HepG2 (cell line): ENCODE data around the gene HNRNPUL2. TPM values are rescaled to one million over a fixed set of nuclear protein-coding genes. Genes with fewer than 3 reads are reported as not detected.
"Not testable (repeated sequence)": the region's sequence is repeated elsewhere in the genome, so short reads cannot be mapped to it uniquely, and the experiment has no call there.

ENCODE experiments used
- ATAC-seq: fragments of 200-7000 bp; cut with Tn5 transposase; 3 replicates; pipeline ENCODE4 v1.9.1; 2020; ENCODE audit warnings: mild to moderate bottlenecking, moderate library complexity
- BruUV-seq: library from RNA; stranded (reverse); fragments of 400-500 nt; replicated peaks from 2 replicates; lab custom pipeline; 2021; lab: Mats Ljungman, UMichigan
- CTCF ChIA-PET: fragments of 300-600 bp; formaldehyde crosslinking; extraction: SDS; loops from one replicate; lab custom pipeline; 2021; ENCODE audit warnings: low total read pairs, inconsistent platforms, low intra/inter-chr PET ratio; lab: Yijun Ruan, JAX
- POLR2A ChIA-PET: fragments of 350-600 bp; sonication (Branson Sonifier 250); formaldehyde crosslinking; loops from one replicate; lab custom pipeline; 2020; ENCODE audit warnings: antibody characterized with exemption, inconsistent platforms; lab: Yijun Ruan, JAX
- DNase-seq: peaks from one replicate; pipeline ENCODE4 v3.0.0-alpha.2; 2015; ENCODE audit warnings: low spot score
- FAIRE-seq: peaks from 3 replicates; lab custom pipeline; 2011; peaks lifted over from hg19 to GRCh38; lab: Jason Lieb, UNC
- H2AFZ ChIP-seq: one replicate; pipeline ENCODE4 v1.6.1; 2011; ENCODE audit warnings: low read length, inconsistent platforms
- H3K27ac ChIP-seq: fragments of 300-600 bp; 3 replicates; pipeline ENCODE4 v1.8.0; 2011; ENCODE audit warnings: mixed run types, mild to moderate bottlenecking, mixed read lengths, low read length, inconsistent platforms; ENCODE audit not compliant: insufficient read depth; ENCODE audit errors: extremely low read length
- H3K27me3 ChIP-seq, 2 experiments: fragments of 200-600 bp in 1 of 2; 2 replicates in 1 of 2; 3 replicates in 1 of 2; pipeline versions ENCODE4 v1.6.0 to v1.8.0; 2011; ENCODE audit warnings: low read length in 2 of 2, mild to moderate bottlenecking in 2 of 2, moderate library complexity in 2 of 2, inconsistent platforms in 1 of 2; ENCODE audit not compliant: insufficient read depth in 2 of 2, control insufficient read depth in 1 of 2
- H3K36me3 ChIP-seq, 2 experiments: fragments of 200-600 bp in 1 of 2; replicated peaks in 1 of 2; 2 replicates in 1 of 2; 3 replicates in 1 of 2; pipeline versions ENCODE4 v1.5.1 to v1.8.0; 2011; ENCODE audit warnings: low read length in 2 of 2, inconsistent platforms in 1 of 2; ENCODE audit not compliant: insufficient read depth in 2 of 2, control insufficient read depth in 1 of 2
- H3K4me1 ChIP-seq: 2 replicates; pipeline ENCODE4 v1.5.1; 2012; ENCODE audit warnings: low read length, inconsistent platforms; ENCODE audit not compliant: insufficient read depth
- H3K4me2 ChIP-seq: 2 replicates; pipeline ENCODE4 v1.6.0; 2011; ENCODE audit warnings: low read depth, low read length, inconsistent platforms
- H3K4me3 ChIP-seq, 3 experiments: fragments of 200-600 bp in 1 of 3; sonication (generic), shearing (Covaris generic) in 1 of 3; replicated peaks in 1 of 3; 2 replicates each; pipeline ENCODE4 v1.5.1; 2011 to 2016; ENCODE audit warnings: low read length in 3 of 3, inconsistent platforms in 2 of 3, low read depth in 2 of 3, mild to moderate bottlenecking in 2 of 3, control low read depth in 1 of 3, mixed read lengths in 1 of 3; ENCODE audit not compliant: insufficient read depth in 1 of 3
- H3K79me2 ChIP-seq: one replicate; pipeline ENCODE4 v1.6.1; 2011; ENCODE audit warnings: low read length, inconsistent platforms; ENCODE audit not compliant: insufficient read depth
- H3K9ac ChIP-seq: 2 replicates; pipeline ENCODE4 v1.6.0; 2011; ENCODE audit warnings: mild to moderate bottlenecking, low read depth, low read length, inconsistent platforms; ENCODE audit not compliant: insufficient read depth
- H3K9me3 ChIP-seq: 2 replicates; pipeline ENCODE4 v1.5.1; 2012; ENCODE audit warnings: mild to moderate bottlenecking, low read length
- H4K20me1 ChIP-seq: 2 replicates; pipeline ENCODE4 v1.6.0; 2011; ENCODE audit warnings: inconsistent platforms, mild to moderate bottlenecking, low read length, moderate library complexity; ENCODE audit not compliant: insufficient read depth
- CTCF ChIP-seq: sonication (generic); formaldehyde crosslinking; IDR thresholded peaks from 2 replicates; pipeline ENCODE4 v1.5.0; 2020; ENCODE audit warnings: mild to moderate bottlenecking, missing genetic modification reagents, moderate library complexity
- PHF5A ChIP-seq: IDR thresholded peaks from one replicate; pipeline ENCODE4 v1.6.1; 2018; ENCODE audit warnings: low read depth, missing genetic modification reagents; ENCODE audit not compliant: unreplicated experiment
- RBFOX2 ChIP-seq: fragments of 200-400 bp; formaldehyde crosslinking; IDR thresholded peaks from 2 replicates; pipeline ENCODE4 v1.6.1; 2017; ENCODE audit warnings: low read depth, mild to moderate bottlenecking, low read length
- SMC3 ChIP-seq: IDR thresholded peaks from 2 replicates; pipeline ENCODE4 v1.6.1; 2011; ENCODE audit warnings: low read length, improper control_type of control experiment
- STAG1 ChIP-seq: sonication (generic); formaldehyde crosslinking; IDR thresholded peaks from 2 replicates; pipeline ENCODE4 v1.4.0; 2020; ENCODE audit warnings: missing genetic modification reagents
- WGBS: methylation state at CpG from one replicate; pipeline ENCODE4 v1.1.6; 2017; ENCODE audit warnings: low lambda C conversion rate; 5-methylcytosine and 5-hydroxymethylcytosine counted together
- in situ Hi-C: cut with HindIII; loops from 2 replicates; pipeline ENCODE4 v1.10.0; 2017; ENCODE audit warnings: low pct_unique_long_range_greater_than_20kb; ENCODE audit not compliant: extremely low pct_ligation_motif_present
- intact Hi-C: fragments of 100-400 bp; cut with micrococcal nuclease; formaldehyde crosslinking; loops from one replicate; pipeline ENCODE4 v1.10.0; 2022; ENCODE audit not compliant: unreplicated experiment
- polyA plus RNA-seq, 8 experiments: library from polyadenylated mRNA; depleted of rRNA in 3 of 8; stranded (reverse) in 7 of 8; unstranded in 1 of 8; fragments of >200 nt; fragmentation: Illumina TruSeq in 4 of 8; extraction: Trizol in 4 of 8; gene quantifications; 2 replicates each; pipeline versions ENCODE4 v1.2.1 to v1.2.3, GENCODE V29; 2011 to 2016; ENCODE audit warnings: low read depth in 4 of 8, missing spikeins in 1 of 8, mixed read lengths in 1 of 8; ENCODE audit not compliant: insufficient read depth in 1 of 8
- total RNA-seq, 5 experiments: library from RNA; depleted of rRNA; stranded (reverse); fragments of >200 nt; fragmentation: Illumina TruSeq; extraction: Trizol; gene quantifications; 2 replicates each; pipeline ENCODE4 v1.2.3, GENCODE V29; 2016; ENCODE audit warnings: low read depth in 1 of 5

HNRNPUL2 gene
- total and polyA plus RNA-seq, 2 of the 13 experiments (the other 11 are each of a cell fraction or from before 2014, with no cell fraction given), result 8.4 to 9.6 TPM

- intact Hi-C loops (loop anchor here (5.0 kb wide), 1 partner anchor 129 kb away; no protein-coding TSS in a partner anchor), in situ Hi-C loops (no loop called here)
- Histone ChIP-seq H3K4me1 (peaks cover 18% of the 10 kb centered on the region), H3K9ac (no peak overlapping the region), H2AFZ (no peak overlapping the region), H3K79me2 (peaks cover 25% of the 10 kb centered on the region), H3K9me3 (no peaks in the 10 kb centered on the region), H3K27ac (no peak overlapping the region), H3K4me3 (no peak overlapping the region), H3K27me3 (peaks cover 0 to 3% of the 10 kb centered on the region in 2 experiments; a peak in 1 of 5 replicates), H3K36me3 (peaks cover 1 to 22% of the 10 kb centered on the region in 2 experiments; a peak in 4 of 5 replicates)
- DNase-seq (peak; percentile 43), FAIRE-seq (no peak), ATAC-seq (no peak)
- 75% methylated on average over 2 of the region's 2 CpGs for WGBS
- ChIA-PET POLR2A (no interaction called here), CTCF (interaction anchor here (1.7 kb wide), 1 partner anchor 53 kb away, joined by 13 read pairs; the partner anchor contains the start of gene TMEM179B)
- no TSS peak for BruUV-seq
- TF ChIP-seq CTCF (CRISPR knock-in tag) (peak; percentile 33), SMC3 (peak; percentile 32), STAG1 (CRISPR knock-in tag) (peak; percentile 39), RBFOX2 (no peak), PHF5A (no peak)
- TF ChIP-seq, all 625 proteins: peak for 3
- H3K4me2 ChIP-seq, result no peak overlapping the region
- no peaks in the 10 kb centered on the region; the same call in 1 of the 2 replicates for H4K20me1 ChIP-seq
Observed at GRCh38 chr11:62732830-62733229, 5.6 kb upstream of the HNRNPUL2 start.

GRCh38 chr11:62730076-62730475 is 2.8 kb upstream of the HNRNPUL2 start:
- intact Hi-C loops, result loop anchor here (5.0 kb wide), 1 partner anchor 132 kb away; no protein-coding TSS in a partner anchor
- in situ Hi-C loops, H3K9ac ChIP-seq, H3K27me3 ChIP-seq, H3K9me3 ChIP-seq, H3K27ac ChIP-seq, BruUV-seq, H2AFZ ChIP-seq, ATAC-seq, FAIRE-seq, CTCF ChIA-PET, DNase-seq, H3K36me3 ChIP-seq: not testable (repeated sequence)
- Histone ChIP-seq H4K20me1 (peaks cover 17% of the 10 kb centered on the region), H3K4me2 (peak overlapping the region; percentile 91), H3K79me2 (peaks cover 41% of the 10 kb centered on the region), H3K4me3 (peak overlapping the region in 1 of 3 experiments; percentile 94; a peak in 1 of 6 replicates), H3K4me1 (peaks cover 18% of the 10 kb centered on the region)
- POLR2A ChIA-PET, result interaction anchor here (0.9 to 5.7 kb wide), 5 partner anchors 24 to 129 kb away, joined by 3 to 129 read pairs (median 6); partner anchors contain the start of genes MTA2, STX5, TMEM179B and WDR74
- 95% methylated on average over 14 of the region's 14 CpGs for WGBS
